B cell (primary cell): ENCODE data around the gene LITAF. TPM values are rescaled to one million over a fixed set of nuclear protein-coding genes. Genes with fewer than 3 reads are reported as not detected.

ENCODE experiments used
- ATAC-seq: fragments of 200-7000 bp; cut with Tn5 transposase; one replicate; pipeline ENCODE4 v1.10.0; 2021; ENCODE audit warnings: low read depth, mild to moderate bottlenecking, moderate number of reproducible peaks, moderate library complexity
- CTCF ChIA-PET: fragments of 350-600 bp; sonication (Branson Sonifier 250); formaldehyde crosslinking; loops from one replicate; lab custom pipeline; 2021; ENCODE audit warnings: antibody characterized with exemption, inconsistent platforms; lab: Charles Lee
- POLR2A ChIA-PET: fragments of 350-600 bp; sonication (Branson Sonifier 250); formaldehyde crosslinking; loops from one replicate; lab custom pipeline; 2021; ENCODE audit warnings: antibody characterized with exemption; lab: Charles Lee
- DNase-seq: peaks from one replicate; pipeline ENCODE4 v3.0.0; 2013
- H2AFZ ChIP-seq: 2 replicates; pipeline ENCODE4 v1.6.1; 2012; ENCODE audit warnings: mild to moderate bottlenecking, low read depth, low read length; ENCODE audit not compliant: insufficient read depth, poor library complexity, severe bottlenecking
- H3K27ac ChIP-seq, 2 donors: 1 replicate in 1 of 2; 2 replicates in 1 of 2; pipeline ENCODE4 v1.5.1; 2012 to 2013; ENCODE audit warnings: low read length in 2 of 2, mild to moderate bottlenecking in 2 of 2, moderate library complexity in 1 of 2
- H3K27me3 ChIP-seq, 4 experiments: fragments of 200-600 bp in 1 of 4; sonication (generic) in 1 of 4; replicated peaks in 1 of 4; 1 replicate in 2 of 4; 2 replicates in 2 of 4; pipeline versions ENCODE4 v1.6.1 to v1.7.0; 2013 to 2016; ENCODE audit warnings: low read length in 3 of 4, mild to moderate bottlenecking in 2 of 4, mixed read lengths in 1 of 4, moderate library complexity in 1 of 4; ENCODE audit not compliant: insufficient read depth in 4 of 4, control insufficient read depth in 3 of 4; ENCODE audit errors: control extremely low read depth in 1 of 4
- H3K36me3 ChIP-seq, 2 experiments: replicated peaks in 1 of 2; 1 replicate in 1 of 2; 2 replicates in 1 of 2; pipeline versions ENCODE4 v1.6.1 to v1.7.1; 2013; ENCODE audit warnings: low read length in 1 of 2; ENCODE audit not compliant: insufficient read depth in 2 of 2, control insufficient read depth in 1 of 2; ENCODE audit errors: control extremely low read depth in 1 of 2, extremely low read depth in 1 of 2
- H3K4me1 ChIP-seq, 2 donors: fragments of 200-600 bp in 1 of 2; sonication (generic) in 1 of 2; 1 replicate in 1 of 2; 2 replicates in 1 of 2; pipeline versions ENCODE4 v1.5.1 to v1.6.1; 2013 to 2017; ENCODE audit warnings: low read length in 2 of 2; ENCODE audit not compliant: control insufficient read depth in 2 of 2, insufficient read depth in 2 of 2
- H3K4me2 ChIP-seq: replicated peaks from 2 replicates; pipeline ENCODE3; 2012; ENCODE audit warnings: mild to moderate bottlenecking, low read depth, low read length; ENCODE audit not compliant: poor library complexity, severe bottlenecking
- H3K4me3 ChIP-seq, 5 experiments: fragments of 200-600 bp in 1 of 5; sonication (generic) in 1 of 5; 1 replicate in 3 of 5; 2 replicates in 2 of 5; pipeline versions ENCODE4 v1.5.1 to v1.7.0; 2011 to 2016; ENCODE audit warnings: low read length in 4 of 5, mild to moderate bottlenecking in 4 of 5, low read depth in 2 of 5, control low read depth in 1 of 5, moderate library complexity in 1 of 5; ENCODE audit not compliant: insufficient read depth in 1 of 5; ENCODE audit errors: control extremely low read depth in 1 of 5, extremely low read depth in 1 of 5
- H3K79me2 ChIP-seq: fragments of 200-600 bp; sonication (generic); one replicate; pipeline ENCODE4 v1.6.0; 2016; ENCODE audit warnings: low read length; ENCODE audit not compliant: control insufficient read depth, insufficient read depth
- H3K9ac ChIP-seq: fragments of 200-600 bp; sonication (generic); 2 replicates; pipeline ENCODE4 v1.6.1; 2017; ENCODE audit warnings: mild to moderate bottlenecking, low read length, moderate library complexity
- H3K9me3 ChIP-seq, 3 donors: one replicate each; pipeline versions ENCODE4 v1.6.1 to v1.7.1; 2013; ENCODE audit warnings: low read length in 2 of 3; ENCODE audit not compliant: control insufficient read depth in 2 of 3, insufficient read depth in 1 of 3; ENCODE audit errors: control extremely low read depth in 1 of 3
- H4K20me1 ChIP-seq: 2 replicates; pipeline ENCODE4 v1.6.0; 2012; ENCODE audit warnings: mild to moderate bottlenecking, low read length; ENCODE audit not compliant: insufficient read depth, control insufficient read depth, poor library complexity, severe bottlenecking
- H3K27ac Mint-ChIP-seq: one replicate; pipeline ENCODE4 v1.8.0; 2021; ENCODE audit warnings: mixed read lengths
- H3K27me3 Mint-ChIP-seq: one replicate; pipeline ENCODE4 v1.8.0; 2021; ENCODE audit warnings: mixed read lengths
- H3K4me1 Mint-ChIP-seq: one replicate; pipeline ENCODE4 v1.8.0; 2021; ENCODE audit warnings: mixed read lengths
- H3K4me3 Mint-ChIP-seq: one replicate; pipeline ENCODE4 v1.8.0; 2021; ENCODE audit warnings: mixed read lengths
- H3K9me3 Mint-ChIP-seq: one replicate; pipeline ENCODE4 v1.8.0; 2022; ENCODE audit warnings: mixed read lengths; ENCODE audit not compliant: insufficient read depth
- CTCF ChIP-seq: fragments of 200-600 bp; IDR thresholded peaks from one replicate; pipeline ENCODE4 v1.8.0; 2022; ENCODE audit warnings: antibody characterized with exemption, mild to moderate bottlenecking
- EZH2 ChIP-seq: IDR thresholded peaks from 2 replicates; pipeline ENCODE4 v1.6.1; 2012; ENCODE audit warnings: borderline replicate concordance, low read depth, mild to moderate bottlenecking, moderate library complexity, low read length; ENCODE audit not compliant: insufficient read depth, poor library complexity, severe bottlenecking
- WGBS: methylation state at CpG from one replicate; pipeline ENCODE4 v1.1.5; 2013; ENCODE audit warnings: missing lambda C conversion rate; ENCODE audit not compliant: insufficient coverage; 5-methylcytosine and 5-hydroxymethylcytosine counted together
- intact Hi-C: fragments of 100-400 bp; cut with micrococcal nuclease; formaldehyde crosslinking; loops from one replicate; pipeline ENCODE4 v1.10.0; 2022
- polyA plus RNA-seq: library from polyadenylated mRNA; depleted of rRNA; stranded (reverse); fragments of >200 nt; gene quantifications from 2 replicates; pipeline ENCODE4 v1.2.3, GENCODE V29; 2012
- total RNA-seq, 2 donors: library from RNA; stranded (reverse); fragments of 120-200 nt in 1 of 2; gene quantifications; 1 replicate in 1 of 2; 2 replicates in 1 of 2; pipeline versions ENCODE4 v1.2.3 to v1.2.4, GENCODE V29; 2013 to 2022

The LITAF gene
- total and polyA plus RNA-seq, 2 donors (not counting 1 experiment from before 2014, with no cell fraction given): 93.6 to 125 TPM

- Histone ChIP-seq H3K79me2 (peaks cover 37% of the 10 kb centered on the region), H3K36me3 (peaks cover 34 to 84% of the 10 kb centered on the region in 2 experiments), H4K20me1 (peaks cover 54% of the 10 kb centered on the region), H3K4me3 (no peak overlapping the region), H3K9ac (no peak overlapping the region), H3K4me2 (no peak overlapping the region), H3K9me3 (peaks cover 0 to 18% (median 3%) of the 10 kb centered on the region in 3 donors), H3K27ac (no peak overlapping the region), H3K27me3 (no peaks in the 10 kb centered on the region), H3K4me1 (peaks cover 0 to 11% of the 10 kb centered on the region in 2 donors), H2AFZ (no peak overlapping the region)
- ATAC-seq (no peak), DNase-seq (no peak)
- ChIA-PET POLR2A (no interaction called here), CTCF (no interaction called here)
- no peak for TF ChIP-seq CTCF
- TF ChIP-seq EZH2: no peak
- Mint-ChIP-seq H3K27me3 (no peaks in the 10 kb centered on the region), H3K4me3 (no peak overlapping the region), H3K4me1 (peaks cover 4% of the 10 kb centered on the region), H3K27ac (no peak overlapping the region), H3K9me3 (no peaks in the 10 kb centered on the region)
- intact Hi-C loops: no loop called here
- over 99% methylated on average over 8 of the region's 11 CpGs for WGBS
These were observed 33.3 kb downstream of the LITAF start for GRCh38 chr16:11553371-11553770.

DNA sequence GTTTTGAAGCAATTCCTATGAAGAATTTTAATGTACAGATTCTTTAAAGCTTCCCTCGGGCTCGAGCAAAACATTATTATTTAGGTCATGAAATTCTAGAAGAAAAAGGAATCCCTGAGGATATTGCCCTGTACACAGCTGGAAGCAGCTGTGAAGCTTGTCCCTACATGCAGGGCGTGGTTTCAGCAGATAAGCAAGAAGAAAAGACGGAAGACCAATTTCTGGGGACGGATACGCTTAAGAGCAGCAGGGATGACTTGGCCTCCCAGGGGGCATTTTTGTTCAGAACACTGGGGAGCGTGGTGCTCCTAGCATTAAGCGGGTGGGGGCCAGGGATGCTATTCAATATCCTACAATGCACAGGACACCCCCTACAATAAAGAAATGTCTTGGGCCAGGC, 34.3 kb downstream of the LITAF start:
- ChIA-PET POLR2A (no interaction called here), CTCF (interaction anchor here (1.7 kb wide), 1 partner anchor 20 kb away, joined by 4 read pairs; no protein-coding TSS in a partner anchor)
- H3K4me3 Mint-ChIP-seq: no peak overlapping the region
- H3K27me3 ChIP-seq: no peaks in the 10 kb centered on the region
- intact Hi-C loops: no loop called here
- WGBS: 99% methylated on average over 7 of the region's 8 CpGs
- peaks cover 0 to 2% of the 10 kb centered on the region in 2 donors for H3K4me1 ChIP-seq
- no peak overlapping the region for H3K4me3 ChIP-seq
- DNase-seq (no peak), ATAC-seq (no peak)
- no peaks in the 10 kb centered on the region for H3K9me3 Mint-ChIP-seq
- no peak overlapping the region for H3K4me2 ChIP-seq
- H3K36me3 ChIP-seq: peaks cover 34 to 89% of the 10 kb centered on the region in 2 experiments
- peaks cover 2% of the 10 kb centered on the region for H3K4me1 Mint-ChIP-seq
- peaks cover 28% of the 10 kb centered on the region for H3K79me2 ChIP-seq
- no peak overlapping the region for H2AFZ ChIP-seq
- no peak overlapping the region for H3K27ac ChIP-seq
- H3K9me3 ChIP-seq: peaks cover 0 to 18% (median 3%) of the 10 kb centered on the region in 3 donors
- no peak overlapping the region for H3K27ac Mint-ChIP-seq
- H3K27me3 Mint-ChIP-seq: no peaks in the 10 kb centered on the region
- no peak overlapping the region for H3K9ac ChIP-seq
- no peak for TF ChIP-seq EZH2
- no peak for TF ChIP-seq CTCF
- H4K20me1 ChIP-seq: peaks cover 44% of the 10 kb centered on the region
